C4-2B (cell line): Measurements from ENCODE around the gene KCNQ1.

Experiments
- H3K27ac ChIP-seq: fragments of 450-650 bp; 2 replicates; pipeline ENCODE4 v1.5.1; 2017
- ZFX ChIP-seq: fragments of 450-650 bp; IDR thresholded peaks from 2 replicates; pipeline ENCODE4 v1.6.1; 2017
- TF ChIP-seq, protein P1 (sequence below): fragments of 450-650 bp; conservative IDR thresholded peaks from 2 replicates; pipeline ENCODE4 v1.5.1; 2017; ENCODE audit warnings: mild to moderate bottlenecking

Gene KCNQ1

GRCh38 chr11:2832533-2833020 lies 387.8 kb downstream of the KCNQ1 start:
- H3K27ac ChIP-seq = no peak overlapping the region
- TF ChIP-seq ZFX = no peak
- TF ChIP-seq, protein P1, sequence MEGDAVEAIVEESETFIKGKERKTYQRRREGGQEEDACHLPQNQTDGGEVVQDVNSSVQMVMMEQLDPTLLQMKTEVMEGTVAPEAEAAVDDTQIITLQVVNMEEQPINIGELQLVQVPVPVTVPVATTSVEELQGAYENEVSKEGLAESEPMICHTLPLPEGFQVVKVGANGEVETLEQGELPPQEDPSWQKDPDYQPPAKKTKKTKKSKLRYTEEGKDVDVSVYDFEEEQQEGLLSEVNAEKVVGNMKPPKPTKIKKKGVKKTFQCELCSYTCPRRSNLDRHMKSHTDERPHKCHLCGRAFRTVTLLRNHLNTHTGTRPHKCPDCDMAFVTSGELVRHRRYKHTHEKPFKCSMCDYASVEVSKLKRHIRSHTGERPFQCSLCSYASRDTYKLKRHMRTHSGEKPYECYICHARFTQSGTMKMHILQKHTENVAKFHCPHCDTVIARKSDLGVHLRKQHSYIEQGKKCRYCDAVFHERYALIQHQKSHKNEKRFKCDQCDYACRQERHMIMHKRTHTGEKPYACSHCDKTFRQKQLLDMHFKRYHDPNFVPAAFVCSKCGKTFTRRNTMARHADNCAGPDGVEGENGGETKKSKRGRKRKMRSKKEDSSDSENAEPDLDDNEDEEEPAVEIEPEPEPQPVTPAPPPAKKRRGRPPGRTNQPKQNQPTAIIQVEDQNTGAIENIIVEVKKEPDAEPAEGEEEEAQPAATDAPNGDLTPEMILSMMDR = no peak

GRCh38 chr11:2833051-2833715 lies 388.4 kb downstream of the KCNQ1 start:
- H3K27ac ChIP-seq = no peak overlapping the region
- TF ChIP-seq ZFX = no peak
- TF ChIP-seq, protein P1 = no peak

DNA sequence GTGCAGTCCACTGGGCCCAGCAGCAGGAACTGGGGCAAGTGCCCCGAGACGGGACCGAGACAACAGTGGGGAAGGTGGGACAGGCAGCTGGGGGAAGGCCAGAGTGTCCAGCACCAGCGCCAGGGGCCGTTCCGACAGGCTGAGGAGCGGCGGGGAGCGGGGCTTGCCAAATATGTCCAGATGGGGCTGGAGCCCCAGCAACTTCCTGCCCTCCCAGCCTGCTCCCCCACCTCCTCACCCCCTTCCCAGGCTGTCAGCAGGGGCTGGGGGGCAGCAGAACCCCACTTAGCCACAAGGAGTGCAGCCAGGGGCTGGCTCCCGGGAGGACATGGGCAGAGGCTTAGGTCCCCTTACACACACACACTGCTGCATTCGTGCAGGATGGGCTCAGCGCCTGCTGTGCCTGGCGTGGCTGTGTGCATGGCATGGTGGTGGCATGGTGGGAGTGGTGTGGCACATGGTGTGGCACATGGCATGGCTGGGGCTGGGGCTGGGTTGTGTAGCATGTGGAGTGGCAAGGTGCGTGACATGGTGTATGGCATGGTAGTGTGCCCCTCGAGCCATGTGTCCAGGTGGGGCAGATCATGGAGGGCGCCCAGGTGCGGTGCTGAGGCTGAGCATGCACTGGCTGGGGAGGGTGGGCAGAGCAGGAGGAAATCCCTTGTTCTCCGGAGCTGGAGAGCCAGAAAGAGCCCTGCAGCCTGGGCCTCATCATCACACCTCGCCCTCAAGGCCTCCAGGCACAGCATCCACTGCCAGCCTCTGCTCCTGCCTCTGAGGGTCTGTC lies 389.1 kb downstream of the KCNQ1 start:
- no peak overlapping the region for H3K27ac ChIP-seq
- TF ChIP-seq, protein P1 = no peak
- no peak for TF ChIP-seq ZFX

DNA sequence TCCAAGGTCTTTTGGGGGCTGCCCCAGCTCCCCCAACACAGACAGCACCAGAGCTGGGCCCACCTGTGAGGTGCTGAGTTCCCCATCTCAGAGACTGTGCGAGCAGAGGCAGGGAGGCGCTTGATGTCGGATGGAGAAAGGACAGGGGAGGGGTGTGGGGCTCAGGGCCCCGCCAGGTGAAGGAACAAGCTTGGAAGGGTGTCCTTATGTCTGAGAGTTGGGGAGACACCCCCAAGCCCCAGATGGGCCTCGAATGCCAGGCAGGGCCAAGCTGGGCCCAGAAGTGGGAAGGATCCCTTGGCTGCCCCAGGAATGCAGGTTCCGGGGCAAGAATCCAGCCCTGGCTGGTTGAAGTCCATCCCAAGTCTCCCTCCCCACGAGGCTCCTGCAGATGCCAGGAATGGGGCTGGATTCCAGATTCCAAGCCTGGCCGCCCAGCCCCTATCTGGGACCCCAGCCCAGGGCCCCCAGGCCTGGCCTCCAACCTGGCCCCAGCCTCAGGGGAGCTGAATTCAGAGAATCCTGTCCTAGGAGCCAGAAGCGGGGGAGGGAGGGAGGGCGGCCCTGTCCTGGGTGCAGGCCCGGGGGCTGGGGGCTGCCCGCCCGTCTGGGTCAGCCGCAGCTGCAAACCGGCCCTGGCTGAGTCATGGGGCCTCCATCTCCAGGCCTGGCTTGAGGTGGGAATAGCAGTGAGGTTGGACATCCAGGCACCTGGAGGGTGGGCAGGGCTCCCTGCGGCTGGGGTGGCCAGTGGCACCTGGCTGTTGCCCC lies 389.9 kb downstream of the KCNQ1 start:
- no peak overlapping the region for H3K27ac ChIP-seq
- TF ChIP-seq, protein P1 = no peak
- TF ChIP-seq ZFX = no peak

GRCh38 chr11:2835296-2835695 lies 390.5 kb downstream of the KCNQ1 start:
- no peak overlapping the region for H3K27ac ChIP-seq
- TF ChIP-seq, protein P1 = no peak
- TF ChIP-seq ZFX = no peak

DNA sequence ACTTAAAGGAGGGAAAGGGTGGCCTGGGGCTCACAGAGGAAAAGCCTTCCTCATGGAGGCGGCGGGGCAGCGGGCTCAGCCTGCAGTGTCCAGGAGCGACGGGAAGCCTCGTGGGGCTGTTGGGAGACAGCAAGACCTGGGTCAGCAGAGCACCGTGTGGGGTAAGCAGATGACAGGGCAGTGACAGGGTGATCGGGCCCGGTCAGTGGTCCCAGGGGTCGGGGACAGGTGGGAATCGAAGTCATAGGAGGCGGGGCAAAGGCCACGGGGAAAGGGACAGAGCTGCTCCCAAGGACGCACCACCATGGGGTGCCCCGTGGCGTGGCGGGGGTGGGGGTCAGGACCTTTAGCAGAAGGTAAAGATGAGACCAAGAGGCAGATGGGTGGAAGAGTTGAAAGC lies 390.9 kb downstream of the KCNQ1 start:
- TF ChIP-seq ZFX = no peak
- TF ChIP-seq, protein P1 = no peak

More for the DNA sequence above, 390.9 kb downstream of the KCNQ1 start:
- H3K27ac ChIP-seq = no peak overlapping the region
